Panc1 (cell line): Measurements from ENCODE around the gene AKAP8L. TPM values are rescaled to one million over a fixed set of nuclear protein-coding genes. Genes with fewer than 3 reads are reported as not detected.

Experiments used
- ATAC-seq: fragments of 200-7000 bp; cut with Tn5 transposase; 2 replicates; pipeline ENCODE4 v1.9.1; 2020; ENCODE audit warnings: mild to moderate bottlenecking, moderate library complexity
- BruUV-seq: library from RNA; stranded (reverse); fragments of 400-500 nt; replicated peaks from 2 replicates; lab custom pipeline; 2021; lab: Mats Ljungman, UMichigan
- CTCF ChIA-PET: fragments of 300-600 bp; sonication (Branson Sonifier 250); formaldehyde crosslinking; loops from one replicate; lab custom pipeline; 2022; ENCODE audit warnings: antibody characterized with exemption; lab: Charles Lee
- POLR2A ChIA-PET: fragments of 300-600 bp; sonication (Branson Sonifier 250); formaldehyde crosslinking; loops from one replicate; lab custom pipeline; 2022; ENCODE audit warnings: antibody characterized with exemption; lab: Charles Lee
- DNase-seq: peaks from one replicate; pipeline ENCODE4 v3.0.0-alpha.2; 2010; ENCODE audit warnings: low read depth, low spot score
- H3K27ac ChIP-seq: 2 replicates; pipeline ENCODE4 v1.5.1; 2011; ENCODE audit warnings: mild to moderate bottlenecking, low read length, inconsistent platforms
- H3K27me3 ChIP-seq: fragments of 200-500 bp; sonication (Bioruptor generic); 2 replicates; pipeline ENCODE4 v1.6.0; 2014; ENCODE audit warnings: low read length, inconsistent platforms; ENCODE audit not compliant: control insufficient read depth, insufficient read depth
- H3K36me3 ChIP-seq: fragments of 200-500 bp; sonication (Bioruptor generic); 2 replicates; pipeline ENCODE4 v1.5.1; 2014; ENCODE audit warnings: inconsistent platforms, mild to moderate bottlenecking, low read length, moderate library complexity; ENCODE audit not compliant: control insufficient read depth, insufficient read depth
- H3K4me1 ChIP-seq: 2 replicates; pipeline ENCODE4 v1.5.1; 2011; ENCODE audit warnings: inconsistent platforms, mild to moderate bottlenecking, low read length, moderate library complexity; ENCODE audit not compliant: control insufficient read depth, insufficient read depth
- H3K4me3 ChIP-seq, 2 experiments: 2 replicates each; pipeline ENCODE4 v1.5.1; 2011 to 2012; ENCODE audit warnings: low read depth in 2 of 2, low read length in 2 of 2, mild to moderate bottlenecking in 2 of 2, inconsistent platforms in 1 of 2, moderate library complexity in 1 of 2
- H3K9me3 ChIP-seq: fragments of 200-500 bp; sonication (Bioruptor generic); 2 replicates; pipeline ENCODE4 v1.5.1; 2014; ENCODE audit warnings: low read depth, mild to moderate bottlenecking, inconsistent platforms, low read length, moderate library complexity; ENCODE audit not compliant: control insufficient read depth, insufficient read depth
- CTCF ChIP-seq: fragments of 450-650 bp; IDR thresholded peaks from 2 replicates; pipeline ENCODE4 v1.5.1; 2017; ENCODE audit warnings: mild to moderate bottlenecking
- POLR2AphosphoS5 ChIP-seq: IDR thresholded peaks from 2 replicates; pipeline ENCODE4 v1.6.1; 2012; ENCODE audit warnings: mild to moderate bottlenecking, low read depth, low read length, moderate library complexity
- REST ChIP-seq, 2 experiments: IDR thresholded peaks; 2 replicates each; pipeline ENCODE4 v1.6.1; 2011 to 2012; ENCODE audit warnings: low read depth in 2 of 2, control low read depth in 1 of 2, low read length in 1 of 2, mild to moderate bottlenecking in 1 of 2, moderate library complexity in 1 of 2; ENCODE audit not compliant: insufficient read depth in 1 of 2
- SIN3A ChIP-seq: IDR thresholded peaks from 2 replicates; pipeline ENCODE4 v1.6.1; 2012; ENCODE audit warnings: low read depth, mild to moderate bottlenecking, low read length, moderate library complexity, borderline replicate concordance; ENCODE audit not compliant: insufficient read depth
- TCF7L2 ChIP-seq: IDR thresholded peaks from 2 replicates; pipeline ENCODE4 v1.6.1; 2011; ENCODE audit warnings: mild to moderate bottlenecking, low read depth, low read length, inconsistent platforms
- in situ Hi-C: cut with HindIII; loops from 2 replicates; pipeline ENCODE4 v1.10.0; 2016; ENCODE audit warnings: low sequenced_read_pairs, low pct_unique_long_range_greater_than_20kb
- intact Hi-C: fragments of 100-400 bp; cut with micrococcal nuclease; formaldehyde crosslinking; loops from one replicate; pipeline ENCODE4 v1.10.0; 2022; ENCODE audit not compliant: unreplicated experiment
- total RNA-seq: library from RNA; stranded (reverse); gene quantifications from one replicate; pipeline ENCODE4 v1.2.1, GENCODE V29; 2021; ENCODE audit not compliant: unreplicated experiment

Gene AKAP8L
- total RNA-seq, 1 experiment from 2014 or later, result 65.5 TPM

GRCh38 chr19:15453906-15454860, 35.4 kb upstream of the AKAP8L start:
- in situ Hi-C loops (no loop called here), intact Hi-C loops (no loop called here)
- DNase-seq (no peak), ATAC-seq (no peak)
- no TSS peak for BruUV-seq
- no peak for TF ChIP-seq SIN3A
- no peak; the same call in 1 of the 2 replicates for TF ChIP-seq CTCF
- no peak for TF ChIP-seq POLR2AphosphoS5
- no peak for TF ChIP-seq REST (IDR thresholded peaks at IDR 0.05; ENCODE audit: insufficient read depth in 1 of 2, low read depth in 2 of 2, low read length in 1 of 2)
- no peak for TF ChIP-seq TCF7L2
- Histone ChIP-seq H3K9me3 (no peaks in the 10 kb centered on the region), H3K36me3 (no peaks in the 10 kb centered on the region), H3K4me3 (no peak overlapping the region), H3K27me3 (no peaks in the 10 kb centered on the region), H3K27ac (no peak overlapping the region), H3K4me1 (no peaks in the 10 kb centered on the region)
- ChIA-PET POLR2A (interaction anchor here (0.6 kb wide), 2 partner anchors 16 to 328 kb away, joined by 3 read pairs; no protein-coding TSS in a partner anchor), CTCF (interaction anchor here (0.5 to 0.7 kb wide), 3 partner anchors 9 to 292 kb away, joined by 4 read pairs; no protein-coding TSS in a partner anchor)

GRCh38 chr19:15453091-15453578, 34.3 kb upstream of the AKAP8L start:
- H3K27me3 ChIP-seq, result no peaks in the 10 kb centered on the region
- H3K4me1 ChIP-seq, result no peaks in the 10 kb centered on the region; the same call in 1 of the 2 replicates
- BruUV-seq, result no TSS peak
- no peaks in the 10 kb centered on the region for H3K9me3 ChIP-seq
- ChIA-PET CTCF (interaction anchor here (0.6 to 0.7 kb wide), 4 partner anchors 98 to 291 kb away, joined by 3 to 4 read pairs (median 4); no protein-coding TSS in a partner anchor), POLR2A (interaction anchor here (0.6 kb wide), 2 partner anchors 15 to 327 kb away, joined by 3 read pairs; no protein-coding TSS in a partner anchor)
- no peak overlapping the region; a peak in 1 of 4 replicates for H3K4me3 ChIP-seq
- no peak for ATAC-seq
- H3K36me3 ChIP-seq, result no peaks in the 10 kb centered on the region
- H3K27ac ChIP-seq, result no peak overlapping the region
- in situ Hi-C loops, result no loop called here
- intact Hi-C loops, result no loop called here
- no peak for DNase-seq
- TF ChIP-seq SIN3A, result no peak
